D721Med (cell line): Measurements from ENCODE around the gene GLIPR1L2.
"Not testable (repeated sequence)": the region's sequence is repeated elsewhere in the genome, so short reads cannot be mapped to it uniquely, and the experiment has no call there.

Source experiments
- DNase-seq: peaks from one replicate; pipeline ENCODE4 v3.0.0; 2011; ENCODE audit warnings: low spot score; ENCODE audit not compliant: insufficient read length
- FAIRE-seq: peaks from 2 replicates; lab custom pipeline; 2011; peaks lifted over from hg19 to GRCh38; lab: Jason Lieb, UNC
- CTCF ChIP-seq: IDR thresholded peaks from 2 replicates; pipeline ENCODE4 v1.5.1; 2012; ENCODE audit warnings: mild to moderate bottlenecking, control low read depth; ENCODE audit not compliant: insufficient read depth; ENCODE audit errors: missing control alignments

Gene GLIPR1L2

DNA sequence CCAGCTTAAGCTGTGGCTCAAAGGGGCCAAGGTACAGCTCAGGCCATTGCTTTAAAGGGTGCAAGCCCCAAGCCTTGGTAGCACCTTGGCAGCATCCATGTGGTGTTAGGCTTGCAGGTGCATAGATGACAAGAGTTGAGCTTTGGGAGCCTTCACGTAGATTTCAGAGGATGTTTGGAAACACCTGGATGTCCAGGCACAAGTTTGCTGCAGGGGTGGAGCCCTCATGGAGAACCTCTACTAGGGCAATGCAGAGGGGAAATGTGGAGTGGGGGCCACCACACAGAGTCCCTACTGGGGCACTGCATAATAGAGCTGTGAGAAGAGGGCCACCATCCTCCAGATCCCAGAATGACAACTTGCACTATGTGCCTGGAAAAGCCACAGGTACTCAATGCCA, 37.9 kb downstream of the GLIPR1L2 start:
- no peak for FAIRE-seq
- TF ChIP-seq CTCF = no peak

DNA sequence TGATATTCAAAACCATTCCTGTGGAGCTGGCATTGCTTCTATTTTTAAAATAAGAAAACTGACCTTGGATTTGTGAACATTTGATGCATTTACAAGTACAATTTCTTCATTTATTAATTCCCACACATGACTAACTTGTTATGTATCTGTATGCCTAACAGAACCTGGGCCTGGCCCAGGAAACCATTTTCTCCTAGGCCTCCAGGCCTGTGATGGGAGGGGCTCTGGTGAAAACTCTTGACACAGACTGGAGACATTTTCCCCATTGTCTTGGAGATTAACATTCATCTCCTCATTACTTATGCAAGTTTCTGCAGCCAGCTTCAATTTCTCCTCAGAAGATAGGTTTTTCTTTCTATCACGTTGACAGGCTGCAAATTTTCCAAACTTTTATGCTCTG, 42.0 kb downstream of the GLIPR1L2 start:
- DNase-seq (no peak), FAIRE-seq (no peak)
- TF ChIP-seq CTCF = no peak

More for the DNA sequence above, 37.9 kb downstream of the GLIPR1L2 start:
- DNase-seq = no peak

DNA sequence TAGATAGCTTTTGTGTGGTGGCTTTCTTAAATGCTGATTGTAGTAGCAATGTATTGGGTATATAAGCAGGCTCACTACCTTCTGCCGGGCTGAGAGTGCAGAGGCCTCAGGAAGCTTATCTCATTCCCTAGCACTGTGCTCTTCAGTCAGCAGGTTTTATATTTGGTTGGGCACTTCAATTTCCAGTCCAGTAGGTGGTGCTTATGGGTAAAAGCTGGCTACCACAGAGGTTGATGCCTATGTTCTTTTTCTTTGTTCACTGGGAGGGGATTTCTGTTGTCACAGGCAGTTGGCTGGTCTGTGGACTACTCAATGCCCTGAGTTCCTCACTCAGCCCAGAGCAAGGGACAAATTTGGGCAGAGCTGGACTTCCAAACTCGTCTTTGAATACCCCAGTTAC, 46.7 kb downstream of the GLIPR1L2 start:
- no peak for FAIRE-seq
- TF ChIP-seq CTCF = no peak
- no peak for DNase-seq

DNA sequence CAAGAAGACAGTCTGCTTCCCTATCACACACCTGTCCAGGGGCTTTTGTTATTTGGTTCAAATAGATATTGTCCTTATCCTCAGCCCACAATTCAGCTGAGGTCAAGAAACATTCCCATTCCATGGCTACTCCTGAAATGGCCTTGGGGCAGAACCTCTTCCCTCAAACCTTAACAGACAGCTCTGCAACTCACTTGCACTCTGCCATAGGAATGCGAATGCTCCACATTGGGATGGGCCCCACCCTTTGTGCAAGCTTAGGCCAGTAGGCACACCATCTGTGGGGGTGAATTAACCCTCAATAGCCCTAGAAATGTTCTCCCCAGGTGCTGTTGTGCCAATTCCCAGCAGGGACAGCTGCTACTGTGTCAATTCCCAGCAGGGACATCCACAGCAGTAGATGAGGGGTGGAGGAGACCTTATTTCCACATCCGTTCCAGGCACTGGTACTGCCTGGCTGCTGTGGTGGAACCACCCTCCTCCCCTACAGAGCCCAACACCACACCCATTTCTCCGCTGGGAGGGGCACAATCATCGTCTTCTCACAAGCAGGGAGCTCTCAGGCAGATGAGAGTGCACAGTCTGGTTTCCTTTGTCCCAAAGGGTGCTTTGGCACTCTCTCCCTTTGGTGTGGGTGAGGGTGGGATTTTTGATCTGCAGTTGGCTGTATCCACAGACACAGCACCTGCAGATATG, 47.3 kb downstream of the GLIPR1L2 start:
- TF ChIP-seq CTCF = no peak
- FAIRE-seq (no peak), DNase-seq (no peak)

- FAIRE-seq (no peak), DNase-seq (no peak)
- no peak for TF ChIP-seq CTCF
Measured at GRCh38 chr12:75439048-75439447, 48.2 kb downstream of the GLIPR1L2 start.

GRCh38 chr12:75439930-75440329, 49.0 kb downstream of the GLIPR1L2 start:
- no peak for TF ChIP-seq CTCF
- DNase-seq = no peak
- FAIRE-seq = no peak

DNA sequence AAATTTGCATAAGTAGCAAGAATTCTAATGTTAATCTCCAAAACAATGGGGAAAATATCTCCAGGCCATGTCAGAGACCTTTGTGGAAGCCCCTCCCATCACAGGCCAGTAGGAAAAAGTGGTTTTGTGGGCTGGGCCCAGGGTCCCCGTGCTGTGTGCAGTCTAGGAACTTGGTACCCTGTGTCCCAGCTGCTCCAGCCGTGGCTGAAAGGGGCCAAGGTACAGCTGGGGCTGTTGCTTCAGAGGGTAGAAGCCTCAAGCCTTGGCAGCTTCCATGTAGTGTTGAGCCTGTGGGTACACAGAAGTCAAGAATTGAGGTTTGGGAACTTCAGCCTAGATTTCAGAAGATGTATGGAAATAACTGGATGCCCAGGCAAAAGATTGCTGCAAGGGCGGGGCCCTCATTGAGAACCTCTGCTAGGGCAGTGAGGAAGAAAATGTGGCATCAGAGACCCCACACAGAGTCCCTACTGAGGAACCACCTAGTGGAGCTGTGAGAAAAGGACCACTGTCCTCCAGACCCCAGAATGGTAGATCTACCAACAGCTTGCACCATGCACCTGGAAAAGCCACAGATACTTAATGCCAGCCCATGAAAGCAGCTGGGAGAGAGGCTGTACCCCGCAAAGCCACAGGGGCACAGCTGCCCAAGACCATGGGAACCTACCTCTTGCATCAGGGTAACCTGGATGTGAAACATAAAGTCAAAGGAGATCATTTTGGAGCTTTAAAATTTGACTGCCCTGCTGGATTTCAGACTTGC, 51.0 kb downstream of the GLIPR1L2 start:
- not testable (repeated sequence) for DNase-seq, FAIRE-seq

DNA sequence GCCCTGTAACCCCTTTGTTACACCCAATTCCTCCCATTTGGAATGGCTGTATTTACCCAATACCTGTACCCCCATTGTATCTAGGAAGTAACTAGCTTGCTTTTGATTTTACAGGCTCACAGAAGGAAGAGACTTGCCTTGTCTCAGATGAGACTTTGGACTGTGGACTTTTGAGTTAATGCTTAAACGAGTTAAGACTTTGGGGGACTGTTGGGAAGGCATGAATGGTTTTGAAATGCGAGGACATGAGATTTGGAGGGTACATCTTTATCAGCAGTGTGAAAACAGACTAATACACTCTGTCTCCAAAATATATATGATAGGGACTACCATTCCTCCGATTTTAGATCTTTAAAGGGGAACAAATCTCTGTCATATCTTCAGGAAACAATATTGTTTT, 51.6 kb downstream of the GLIPR1L2 start:
- FAIRE-seq, DNase-seq: not testable (repeated sequence)
